ENCODE measurements around the gene ASB6.

- TF ChIP-seq CTCF (IDR thresholded peaks at IDR 0.05; ENCODE audit: borderline replicate concordance, extremely low read depth, low read length, poor library complexity, severe bottlenecking) (no peak), EZH2 (IDR thresholded peaks at IDR 0.05; ENCODE audit: borderline replicate concordance, low read depth, low read length, severe bottlenecking) (no peak)
Observed at GRCh38 chr9:129612123-129612522, 29.8 kb downstream of the ASB6 start.

Data from DND-41 (cell line).